ENCODE data around the gene GSTA4.
"Not testable (repeated sequence)": the region's sequence is repeated elsewhere in the genome, so short reads cannot be mapped to it uniquely, and the experiment has no call there.

Gene GSTA4

DNA sequence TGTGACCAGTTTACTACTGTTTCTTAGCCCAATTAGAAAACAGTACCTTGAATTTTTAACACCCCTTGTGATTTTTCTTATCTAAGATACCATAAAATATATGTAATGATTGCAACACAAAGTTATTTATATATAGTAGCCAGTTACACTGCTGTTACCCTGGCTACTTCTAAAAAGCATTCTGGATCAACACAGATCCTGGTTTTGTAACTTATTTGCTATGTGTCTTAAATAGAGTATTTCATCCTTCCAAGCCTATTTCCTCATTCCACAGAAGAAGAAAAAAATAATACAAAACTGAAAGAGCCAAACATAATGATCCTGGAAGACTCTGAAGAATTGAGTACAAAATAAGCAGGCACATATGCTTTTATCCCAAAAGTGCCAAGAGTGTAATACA, 19.0 kb upstream of the GSTA4 start:
- no peaks in the 10 kb centered on the region for H3K4me1 ChIP-seq (ENCODE audit: control insufficient read depth, insufficient read depth, low read length)
- no peaks in the 10 kb centered on the region for H3K27me3 ChIP-seq (ENCODE audit: control insufficient read depth, insufficient read depth, low read length)
- H3K9ac ChIP-seq (ENCODE audit: low read length) = no peak overlapping the region
- peaks cover 74% of the 10 kb centered on the region for H3K36me3 ChIP-seq (ENCODE audit: control insufficient read depth, insufficient read depth, low read length)
- H3K27ac ChIP-seq (ENCODE audit: low read depth, low read length) = no peak overlapping the region
- H3K4me3 ChIP-seq (ENCODE audit: low read depth, low read length) = no peak overlapping the region
- H3K9me3 ChIP-seq (ENCODE audit: control insufficient read depth, insufficient read depth, low read depth, low read length) = no peaks in the 10 kb centered on the region

DNA sequence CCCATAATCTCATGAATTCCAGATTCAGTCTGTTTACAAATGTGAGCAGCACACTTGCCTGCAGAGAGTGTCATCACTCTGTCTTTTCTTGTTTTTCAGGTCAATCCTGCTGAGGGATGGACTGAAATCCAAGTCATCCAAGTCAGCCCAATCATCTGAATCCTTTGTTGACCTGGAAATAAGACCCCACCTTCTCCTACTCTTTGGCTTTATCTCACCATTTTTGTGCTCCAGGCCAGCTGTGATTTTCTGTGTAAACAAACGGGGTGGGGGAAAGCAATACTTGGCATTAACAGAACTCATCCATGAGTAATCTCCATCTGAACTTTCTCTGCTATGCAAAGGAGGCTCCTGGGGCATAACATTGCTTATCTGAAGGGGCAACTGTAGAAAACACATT, 16.9 kb upstream of the GSTA4 start:
- H3K9ac ChIP-seq (ENCODE audit: low read length) = no peak overlapping the region
- no peaks in the 10 kb centered on the region for H3K4me1 ChIP-seq (ENCODE audit: control insufficient read depth, insufficient read depth, low read length)
- H3K36me3 ChIP-seq (ENCODE audit: control insufficient read depth, insufficient read depth, low read length) = peaks cover 71% of the 10 kb centered on the region
- no peak overlapping the region for H3K4me3 ChIP-seq (ENCODE audit: low read depth, low read length)
- H3K9me3 ChIP-seq (ENCODE audit: control insufficient read depth, insufficient read depth, low read depth, low read length) = no peaks in the 10 kb centered on the region
- H3K27ac ChIP-seq (ENCODE audit: low read depth, low read length) = no peak overlapping the region
- H3K27me3 ChIP-seq (ENCODE audit: control insufficient read depth, insufficient read depth, low read length) = no peaks in the 10 kb centered on the region

DNA sequence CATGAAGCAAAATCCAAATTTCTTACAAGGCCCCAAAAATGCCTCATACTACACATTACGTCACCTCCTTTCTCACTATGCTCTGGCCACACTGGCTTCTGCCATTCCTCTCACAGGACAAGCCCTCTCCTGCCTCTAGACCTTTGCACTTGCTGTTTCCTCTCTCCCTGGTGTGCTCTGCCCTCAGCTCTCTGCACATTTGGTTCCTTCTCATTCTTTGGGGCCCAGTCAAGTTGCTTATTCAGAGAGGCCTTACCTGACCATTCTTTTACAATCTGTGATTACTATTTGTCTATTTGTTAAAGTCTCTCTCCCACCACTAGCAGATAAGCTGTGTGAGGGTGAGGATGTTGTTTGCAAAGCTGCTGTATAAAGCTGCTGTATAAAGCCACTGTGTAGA, 15.4 kb upstream of the GSTA4 start:
- H3K4me1 ChIP-seq (ENCODE audit: control insufficient read depth, insufficient read depth, low read length) = no peaks in the 10 kb centered on the region
- peaks cover 69% of the 10 kb centered on the region for H3K36me3 ChIP-seq (ENCODE audit: control insufficient read depth, insufficient read depth, low read length)
- no peak overlapping the region for H3K9ac ChIP-seq (ENCODE audit: low read length)
- H3K4me3 ChIP-seq (ENCODE audit: low read depth, low read length) = no peak overlapping the region
- no peak overlapping the region for H3K27ac ChIP-seq (ENCODE audit: low read depth, low read length)
- no peaks in the 10 kb centered on the region for H3K9me3 ChIP-seq (ENCODE audit: control insufficient read depth, insufficient read depth, low read depth, low read length)
- H3K27me3 ChIP-seq (ENCODE audit: control insufficient read depth, insufficient read depth, low read length) = no peaks in the 10 kb centered on the region

DNA sequence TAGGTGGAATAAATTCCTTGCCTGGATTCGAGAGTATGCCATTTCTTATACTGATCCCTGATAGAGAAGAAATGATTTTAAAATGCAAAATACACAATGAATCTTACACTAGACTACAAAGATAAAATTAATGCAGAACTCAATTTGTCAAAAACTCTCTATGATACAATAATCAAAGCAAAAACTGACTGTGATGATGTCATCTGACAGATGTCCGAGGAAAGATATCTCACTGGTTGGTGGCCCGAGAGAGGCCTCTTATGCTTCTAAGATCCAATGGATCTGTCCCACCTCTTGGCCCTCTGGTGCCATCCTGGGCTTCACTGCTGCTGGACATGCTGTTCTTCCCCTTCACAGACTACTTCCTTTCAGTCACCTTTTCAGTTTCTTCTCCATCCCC, 14.4 kb upstream of the GSTA4 start:
- H3K27me3 ChIP-seq (ENCODE audit: control insufficient read depth, insufficient read depth, low read length) = no peaks in the 10 kb centered on the region

DNA sequence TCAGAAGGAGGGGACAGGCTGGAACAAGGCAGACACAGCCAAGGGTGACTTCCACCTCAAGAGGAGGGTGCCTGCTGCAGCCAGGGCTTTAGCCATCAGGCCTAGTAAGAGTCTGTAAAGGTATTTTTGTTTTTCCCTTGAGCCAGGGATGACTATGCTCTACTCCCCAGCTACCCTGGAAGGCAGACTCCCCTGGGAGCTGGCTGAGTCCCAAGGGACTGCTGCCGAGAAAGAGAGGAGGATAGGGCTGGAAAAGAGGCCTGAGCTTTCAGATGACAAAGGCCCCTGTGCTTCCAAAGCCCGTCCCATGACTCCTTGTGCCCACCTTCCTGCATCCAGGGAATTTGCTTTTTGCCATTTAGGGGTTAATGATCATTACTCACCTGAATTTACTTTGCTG, 14.0 kb upstream of the GSTA4 start:
- Histone ChIP-seq H3K4me3 (ENCODE audit: low read depth, low read length) (no peak overlapping the region), H3K27me3 (ENCODE audit: control insufficient read depth, insufficient read depth, low read length) (no peaks in the 10 kb centered on the region), H3K36me3 (ENCODE audit: control insufficient read depth, insufficient read depth, low read length) (peaks cover 75% of the 10 kb centered on the region), H3K27ac (ENCODE audit: low read depth, low read length) (no peak overlapping the region), H3K9me3 (ENCODE audit: control insufficient read depth, insufficient read depth, low read depth, low read length) (no peaks in the 10 kb centered on the region), H3K9ac (ENCODE audit: low read length) (no peak overlapping the region), H3K4me1 (ENCODE audit: control insufficient read depth, insufficient read depth, low read length) (no peaks in the 10 kb centered on the region)

More for the DNA sequence above, 14.4 kb upstream of the GSTA4 start:
- Histone ChIP-seq H3K9me3 (ENCODE audit: control insufficient read depth, insufficient read depth, low read depth, low read length) (no peaks in the 10 kb centered on the region), H3K4me3 (ENCODE audit: low read depth, low read length) (no peak overlapping the region), H3K27ac (ENCODE audit: low read depth, low read length) (no peak overlapping the region), H3K36me3 (ENCODE audit: control insufficient read depth, insufficient read depth, low read length) (peaks cover 73% of the 10 kb centered on the region), H3K4me1 (ENCODE audit: control insufficient read depth, insufficient read depth, low read length) (no peaks in the 10 kb centered on the region), H3K9ac (ENCODE audit: low read length) (no peak overlapping the region)

DNA sequence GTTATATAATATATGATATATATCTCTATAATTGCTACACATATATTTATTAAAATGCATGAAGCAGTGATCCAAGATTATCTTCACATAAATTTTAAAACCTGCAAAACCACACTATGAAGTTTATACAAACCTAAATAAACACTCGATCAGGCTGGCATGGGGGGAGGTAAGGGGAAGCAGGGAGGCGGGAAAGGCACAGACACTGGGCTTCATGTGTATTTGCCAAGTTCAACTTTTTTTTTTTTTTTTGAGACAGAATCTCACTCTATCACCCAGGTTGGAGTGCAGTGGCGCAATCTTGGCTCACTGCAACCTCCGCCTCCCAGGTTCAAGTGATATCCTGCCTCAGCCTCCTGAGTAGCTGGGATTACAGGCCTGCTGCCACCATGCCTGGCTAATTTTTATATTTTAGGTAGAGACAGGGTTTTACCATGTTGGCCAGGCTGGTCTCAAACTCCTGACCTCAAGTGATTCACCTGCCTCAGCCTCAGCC, 13.2 kb upstream of the GSTA4 start:
- H3K4me3 ChIP-seq (ENCODE audit: low read depth, low read length); H3K9ac ChIP-seq (ENCODE audit: low read length); H3K27me3 ChIP-seq (ENCODE audit: control insufficient read depth, insufficient read depth, low read length); H3K27ac ChIP-seq (ENCODE audit: low read depth, low read length); H3K9me3 ChIP-seq (ENCODE audit: control insufficient read depth, insufficient read depth, low read depth, low read length); H3K4me1 ChIP-seq (ENCODE audit: control insufficient read depth, insufficient read depth, low read length): not testable (repeated sequence)
- peaks cover 74% of the 10 kb centered on the region for H3K36me3 ChIP-seq (ENCODE audit: control insufficient read depth, insufficient read depth, low read length)

DNA sequence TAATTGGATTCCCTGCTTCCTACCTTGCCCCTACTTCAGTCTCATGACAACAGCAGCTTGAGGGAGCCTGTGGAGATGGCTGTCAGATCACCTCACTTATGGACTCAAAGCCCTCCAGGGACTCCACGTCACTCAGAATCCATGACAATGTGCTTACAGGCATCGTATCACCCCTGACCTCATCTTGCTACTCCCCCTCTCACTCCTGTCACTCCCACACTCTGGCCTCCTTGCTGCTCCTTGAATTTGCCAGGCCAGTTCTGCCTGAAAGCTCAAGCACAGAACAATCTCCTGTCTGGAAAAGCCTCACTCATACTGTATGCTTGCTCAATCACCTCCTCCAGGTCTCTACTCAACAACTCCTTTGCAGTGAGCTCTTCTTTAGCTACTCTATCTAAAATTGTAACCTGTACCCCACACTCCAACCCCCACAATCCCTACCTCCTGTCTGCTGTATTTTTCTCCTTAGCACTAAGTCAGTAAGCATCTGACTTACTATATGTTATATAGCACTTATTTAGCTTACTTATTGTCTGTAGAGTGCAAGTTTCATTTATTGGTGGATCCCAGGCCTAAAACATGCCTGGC, 10.7 kb upstream of the GSTA4 start:
- Histone ChIP-seq H3K9me3 (ENCODE audit: control insufficient read depth, insufficient read depth, low read depth, low read length) (no peaks in the 10 kb centered on the region), H3K27ac (ENCODE audit: low read depth, low read length) (no peak overlapping the region), H3K27me3 (ENCODE audit: control insufficient read depth, insufficient read depth, low read length) (no peaks in the 10 kb centered on the region), H3K4me1 (ENCODE audit: control insufficient read depth, insufficient read depth, low read length) (no peaks in the 10 kb centered on the region), H3K9ac (ENCODE audit: low read length) (no peak overlapping the region), H3K4me3 (ENCODE audit: low read depth, low read length) (no peak overlapping the region), H3K36me3 (ENCODE audit: control insufficient read depth, insufficient read depth, low read length) (peaks cover 54% of the 10 kb centered on the region)

DNA sequence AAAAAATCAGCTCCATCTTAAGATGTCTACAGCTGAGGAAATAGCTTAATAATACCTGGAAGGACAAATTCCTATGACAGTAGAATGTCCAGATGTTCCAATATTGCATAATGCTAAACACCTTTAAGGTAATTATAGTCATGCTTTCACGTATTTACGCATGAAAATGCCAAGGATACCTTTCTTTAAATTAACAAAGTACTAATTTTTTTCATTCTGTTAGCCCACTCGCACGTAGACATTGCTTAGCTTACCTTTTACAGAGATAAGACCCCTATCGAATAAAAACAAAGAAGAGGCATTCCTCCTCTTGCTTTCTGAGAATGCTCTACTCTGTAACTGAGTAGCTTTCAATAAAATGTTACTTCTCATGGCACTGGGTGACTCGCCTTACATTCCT, 4.4 kb upstream of the GSTA4 start:
- Histone ChIP-seq H3K4me1 (ENCODE audit: control insufficient read depth, insufficient read depth, low read length) (0 out of 2 replicates have a peak, but pooled peaks cover 4% of the 10 kb centered on the region), H3K4me3 (ENCODE audit: low read depth, low read length) (no peak overlapping the region), H3K36me3 (ENCODE audit: control insufficient read depth, insufficient read depth, low read length) (peaks cover 10% of the 10 kb centered on the region), H3K27me3 (ENCODE audit: control insufficient read depth, insufficient read depth, low read length) (no peaks in the 10 kb centered on the region), H3K9me3 (ENCODE audit: control insufficient read depth, insufficient read depth, low read depth, low read length) (no peaks in the 10 kb centered on the region), H3K9ac (ENCODE audit: low read length) (no peak overlapping the region), H3K27ac (ENCODE audit: low read depth, low read length) (no peak overlapping the region)

DNA sequence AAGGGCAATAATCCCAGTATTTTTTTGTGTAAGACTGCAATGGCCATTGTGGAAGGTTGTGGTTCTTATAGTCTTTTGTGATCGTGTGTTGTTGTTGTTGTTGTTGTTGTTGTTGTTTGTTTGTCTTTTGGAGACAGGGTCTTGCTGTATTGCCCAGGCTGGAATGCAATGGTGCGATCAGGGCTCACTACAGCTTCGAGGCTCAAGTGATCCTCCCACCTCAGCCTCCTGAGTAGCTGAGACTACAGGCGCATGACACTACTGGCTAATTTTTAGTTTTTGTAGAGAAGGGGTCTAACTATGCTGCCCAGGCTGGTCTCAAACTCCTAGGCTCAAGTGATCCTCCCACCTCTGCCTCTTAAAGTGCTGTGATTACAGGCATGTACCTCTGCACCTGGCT, 3.5 kb upstream of the GSTA4 start:
- no peak overlapping the region for H3K4me3 ChIP-seq (ENCODE audit: low read depth, low read length)

DNA sequence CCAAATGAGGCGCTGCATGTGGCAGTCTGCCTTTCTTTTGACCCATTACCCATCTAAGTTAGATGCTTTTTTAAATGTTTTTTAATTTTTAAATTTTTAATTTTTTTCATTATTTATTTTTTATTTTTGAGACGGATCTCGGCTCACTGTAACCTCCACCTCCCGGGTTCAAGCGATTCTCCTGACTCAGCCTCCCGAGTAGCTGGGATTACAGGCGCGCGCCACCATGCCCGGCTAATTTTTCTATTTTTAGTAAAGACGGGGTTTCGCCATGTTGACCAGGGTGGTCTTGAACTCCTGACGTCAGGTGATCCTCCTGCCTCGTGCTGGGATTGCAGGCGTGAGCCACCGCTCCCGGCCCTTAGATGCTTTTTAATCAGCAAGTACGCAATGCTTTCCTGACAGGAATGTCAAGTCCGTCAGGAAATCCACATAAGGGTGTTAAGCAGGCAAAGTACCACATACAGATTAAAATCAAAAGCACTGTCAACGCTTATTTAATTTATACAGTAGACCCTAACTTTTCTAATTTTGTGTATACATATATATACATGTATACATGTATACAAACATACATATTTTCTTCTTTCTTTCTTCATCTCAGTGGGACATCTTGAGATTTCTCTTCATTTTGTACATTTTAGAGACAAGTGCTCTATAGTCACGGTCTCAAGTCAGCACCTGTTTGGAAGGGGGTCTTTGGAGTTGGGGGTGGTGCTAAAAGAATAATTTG, 995 bp upstream of the GSTA4 start:
- Histone ChIP-seq H3K27ac (ENCODE audit: low read depth, low read length) (no peak overlapping the region), H3K9ac (ENCODE audit: low read length) (no peak overlapping the region)

More for the DNA sequence above, 3.5 kb upstream of the GSTA4 start:
- Histone ChIP-seq H3K4me1 (ENCODE audit: control insufficient read depth, insufficient read depth, low read length) (peaks cover 8% of the 10 kb centered on the region), H3K36me3 (ENCODE audit: control insufficient read depth, insufficient read depth, low read length) (peaks cover 3% of the 10 kb centered on the region; the same call in 1 of the 2 replicates), H3K9ac (ENCODE audit: low read length) (no peak overlapping the region), H3K27ac (ENCODE audit: low read depth, low read length) (no peak overlapping the region), H3K27me3 (ENCODE audit: control insufficient read depth, insufficient read depth, low read length) (no peaks in the 10 kb centered on the region), H3K9me3 (ENCODE audit: control insufficient read depth, insufficient read depth, low read depth, low read length) (no peaks in the 10 kb centered on the region)

DNA sequence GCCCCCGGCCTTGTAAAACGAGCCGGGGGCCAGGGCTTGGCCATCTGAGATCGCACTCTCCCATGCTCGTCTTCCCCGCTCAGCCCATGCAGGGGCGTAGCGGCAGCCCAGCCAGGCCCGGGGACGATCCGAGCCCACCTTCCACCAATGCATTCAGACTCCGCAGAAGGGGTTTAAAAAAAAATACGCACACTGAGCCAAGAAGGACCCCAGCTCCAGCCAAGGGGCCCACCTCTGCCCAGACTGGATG, 320 bp downstream of the GSTA4 start:
- H3K27ac ChIP-seq (ENCODE audit: low read depth, low read length) = peak overlapping the region; percentile 99
- H3K4me3 ChIP-seq (ENCODE audit: low read depth, low read length) = peak overlapping the region; percentile 96
- no peaks in the 10 kb centered on the region for H3K27me3 ChIP-seq (ENCODE audit: control insufficient read depth, insufficient read depth, low read length)
- peaks cover 12% of the 10 kb centered on the region for H3K4me1 ChIP-seq (ENCODE audit: control insufficient read depth, insufficient read depth, low read length)
- H3K36me3 ChIP-seq (ENCODE audit: control insufficient read depth, insufficient read depth, low read length) = peaks cover 10% of the 10 kb centered on the region; the same call in 1 of the 2 replicates
- H3K9me3 ChIP-seq (ENCODE audit: control insufficient read depth, insufficient read depth, low read depth, low read length) = no peaks in the 10 kb centered on the region
- peak overlapping the region; percentile 100 for H3K9ac ChIP-seq (ENCODE audit: low read length)

More for the DNA sequence above, 995 bp upstream of the GSTA4 start:
- H3K4me3 ChIP-seq (ENCODE audit: low read depth, low read length) = peak overlapping the region; percentile 39
- H3K36me3 ChIP-seq (ENCODE audit: control insufficient read depth, insufficient read depth, low read length) = peaks cover 4% of the 10 kb centered on the region; the same call in 1 of the 2 replicates
- no peaks in the 10 kb centered on the region for H3K9me3 ChIP-seq (ENCODE audit: control insufficient read depth, insufficient read depth, low read depth, low read length)
- no peaks in the 10 kb centered on the region for H3K27me3 ChIP-seq (ENCODE audit: control insufficient read depth, insufficient read depth, low read length)
- H3K4me1 ChIP-seq (ENCODE audit: control insufficient read depth, insufficient read depth, low read length) = peaks cover 12% of the 10 kb centered on the region
